Thyroid gland (tissue), 4 donors: ENCODE measurements around the gene C19orf85. TPM values are rescaled to one million over a fixed set of nuclear protein-coding genes. Genes with fewer than 3 reads are reported as not detected.

Source experiments
- DNase-seq, 2 donors: peaks; one replicate each; pipeline ENCODE4 v3.0.0-alpha.2; 2019
- H3K27ac ChIP-seq, 3 donors: fragments of 200-600 bp; sonication (generic); 1 replicate in 2 of 3; 2 replicates in 1 of 3; pipeline ENCODE4 v1.5.1; 2016 to 2019; ENCODE audit warnings: mild to moderate bottlenecking in 1 of 3, moderate library complexity in 1 of 3
- H3K27me3 ChIP-seq: fragments of 200-600 bp; sonication (generic); one replicate; pipeline ENCODE4 v1.5.1; 2019
- H3K36me3 ChIP-seq, 2 donors: fragments of 200-600 bp; sonication (generic); one replicate each; pipeline ENCODE4 v1.5.1; 2016 to 2019
- H3K4me1 ChIP-seq, 2 donors: fragments of 200-600 bp; sonication (generic); one replicate each; pipeline ENCODE4 v1.5.1; 2017 to 2019
- H3K4me3 ChIP-seq, 3 donors: fragments of 200-600 bp; sonication (generic); replicated peaks in 1 of 3; 1 replicate in 2 of 3; 2 replicates in 1 of 3; pipeline ENCODE4 v1.5.1; 2016; ENCODE audit warnings: mild to moderate bottlenecking in 1 of 3
- H3K9me3 ChIP-seq: fragments of 200-600 bp; sonication (generic); one replicate; pipeline ENCODE4 v1.5.1; 2017
- CTCF ChIP-seq, 6 experiments: fragments of 200-600 bp in 3 of 6; fragments of 450-650 bp in 3 of 6; sonication (generic) in 3 of 6; IDR thresholded peaks; one replicate each; pipeline ENCODE4 v1.5.1; 2016 to 2019; ENCODE audit warnings: antibody characterized with exemption in 6 of 6, mild to moderate bottlenecking in 2 of 6, inconsistent platforms in 1 of 6, moderate library complexity in 1 of 6
- POLR2A ChIP-seq, 2 donors: fragments of 450-650 bp; IDR thresholded peaks; one replicate each; pipeline ENCODE4 v1.6.1; 2017; ENCODE audit warnings: antibody characterized with exemption in 2 of 2, mild to moderate bottlenecking in 2 of 2, moderate library complexity in 1 of 2
- WGBS, 2 donors: methylation state at CpG; one replicate each; pipeline ENCODE4 v1.1.5; 2017; 5-methylcytosine and 5-hydroxymethylcytosine counted together
- intact Hi-C: fragments of 100-400 bp; cut with DNase I; formaldehyde crosslinking; loops from one replicate; pipeline ENCODE4 v1.15.1; 2023
- total RNA-seq, 4 donors: library from RNA; depleted of rRNA; stranded (reverse); fragments of >200 nt; gene quantifications; one replicate each; pipeline ENCODE4 v1.2.3, GENCODE V29; 2016

The C19orf85 gene
- total RNA-seq, 4 donors from 2014 or later: not detected

- no peaks in the 10 kb centered on the region for H3K4me1 ChIP-seq
- no peaks in the 10 kb centered on the region for H3K9me3 ChIP-seq
- H3K36me3 ChIP-seq: no peaks in the 10 kb centered on the region
- H3K27ac ChIP-seq: no peak overlapping the region
- 80 to 83% methylated on average over 4 of the region's 4 CpGs for WGBS, 2 donors
- no peaks in the 10 kb centered on the region for H3K27me3 ChIP-seq
- no peak for DNase-seq
- TF ChIP-seq POLR2A (IDR thresholded peaks at IDR 0.05) (no peak), CTCF (IDR thresholded peaks at IDR 0.05) (no peak)
- intact Hi-C loops: no loop called here
- H3K4me3 ChIP-seq: no peak overlapping the region
Measured at GRCh38 chr19:55434356-55434919, 30.1 kb downstream of the C19orf85 start.

GRCh38 chr19:55433292-55433691, 31.3 kb downstream of the C19orf85 start:
- no peak for DNase-seq
- Histone ChIP-seq H3K27ac (no peak overlapping the region), H3K4me3 (no peak overlapping the region), H3K36me3 (no peaks in the 10 kb centered on the region), H3K27me3 (no peaks in the 10 kb centered on the region), H3K4me1 (no peaks in the 10 kb centered on the region), H3K9me3 (no peaks in the 10 kb centered on the region)
- WGBS, 2 donors: no CpG with 5 or more reads among the region's 48 CpGs
- intact Hi-C loops: no loop called here
- no peak for TF ChIP-seq POLR2A (IDR thresholded peaks at IDR 0.05)

GRCh38 chr19:55432241-55432959, 32.2 kb downstream of the C19orf85 start:
- no peak for DNase-seq
- TF ChIP-seq POLR2A (IDR thresholded peaks at IDR 0.05) (no peak), CTCF (IDR thresholded peaks at IDR 0.05) (no peak)
- intact Hi-C loops: no loop called here
- H3K4me1 ChIP-seq: no peaks in the 10 kb centered on the region
- no peak overlapping the region for H3K4me3 ChIP-seq
- H3K27ac ChIP-seq: no peak overlapping the region
- WGBS, 2 donors: 86 to 87% methylated on average over 13 to 14 of the region's 14 CpGs
- H3K27me3 ChIP-seq: no peaks in the 10 kb centered on the region
- no peaks in the 10 kb centered on the region for H3K36me3 ChIP-seq
- no peaks in the 10 kb centered on the region for H3K9me3 ChIP-seq

GRCh38 chr19:55431183-55431582, 33.4 kb downstream of the C19orf85 start:
- WGBS, 2 donors: 94 to 100% methylated on average over 1 of the region's 1 CpG
- Histone ChIP-seq H3K36me3 (no peaks in the 10 kb centered on the region), H3K27me3 (no peaks in the 10 kb centered on the region), H3K9me3 (no peaks in the 10 kb centered on the region), H3K27ac (no peak overlapping the region), H3K4me3 (no peak overlapping the region), H3K4me1 (no peaks in the 10 kb centered on the region)
- intact Hi-C loops: no loop called here
- no peak for DNase-seq
- no peak for TF ChIP-seq POLR2A (IDR thresholded peaks at IDR 0.05)

GRCh38 chr19:55426042-55426441, 38.5 kb downstream of the C19orf85 start:
- DNase-seq: no peak
- Histone ChIP-seq H3K27me3 (no peaks in the 10 kb centered on the region), H3K4me1 (no peaks in the 10 kb centered on the region), H3K4me3 (no peak overlapping the region), H3K27ac (no peak overlapping the region), H3K9me3 (no peaks in the 10 kb centered on the region), H3K36me3 (no peaks in the 10 kb centered on the region)
- TF ChIP-seq CTCF (IDR thresholded peaks at IDR 0.05) (no peak), POLR2A (IDR thresholded peaks at IDR 0.05) (no peak)
- intact Hi-C loops: loop anchor here (10.0 kb wide), 1 partner anchor 121 kb away; no protein-coding TSS in a partner anchor
- 67 to 75% methylated on average over 2 of the region's 2 CpGs for WGBS, 2 donors

- TF ChIP-seq POLR2A (IDR thresholded peaks at IDR 0.05) (no peak), CTCF (IDR thresholded peaks at IDR 0.05) (no peak)
- WGBS, 2 donors: 64 to 70% methylated on average over 3 of the region's 3 CpGs
- no peaks in the 10 kb centered on the region for H3K4me1 ChIP-seq
- intact Hi-C loops: loop anchor here (10.0 kb wide), 1 partner anchor 120 kb away; no protein-coding TSS in a partner anchor
- no peaks in the 10 kb centered on the region for H3K27me3 ChIP-seq
- DNase-seq: no peak
- no peaks in the 10 kb centered on the region for H3K36me3 ChIP-seq
- no peak overlapping the region for H3K4me3 ChIP-seq
- H3K9me3 ChIP-seq: no peaks in the 10 kb centered on the region
- H3K27ac ChIP-seq: no peak overlapping the region
Measured at GRCh38 chr19:55424518-55424917, 40.0 kb downstream of the C19orf85 start.
